Erythroblast (primary cell): Measurements from ENCODE around the gene RNU1-3.
"Not testable (repeated sequence)": the region's sequence is repeated elsewhere in the genome, so short reads cannot be mapped to it uniquely, and the experiment has no call there.

ENCODE experiments used
- DNase-seq, 2 experiments: peaks; one replicate each; lab custom pipeline; 2025; lab: John Stamatoyannopoulos, UW

Gene RNU1-3

DNA sequence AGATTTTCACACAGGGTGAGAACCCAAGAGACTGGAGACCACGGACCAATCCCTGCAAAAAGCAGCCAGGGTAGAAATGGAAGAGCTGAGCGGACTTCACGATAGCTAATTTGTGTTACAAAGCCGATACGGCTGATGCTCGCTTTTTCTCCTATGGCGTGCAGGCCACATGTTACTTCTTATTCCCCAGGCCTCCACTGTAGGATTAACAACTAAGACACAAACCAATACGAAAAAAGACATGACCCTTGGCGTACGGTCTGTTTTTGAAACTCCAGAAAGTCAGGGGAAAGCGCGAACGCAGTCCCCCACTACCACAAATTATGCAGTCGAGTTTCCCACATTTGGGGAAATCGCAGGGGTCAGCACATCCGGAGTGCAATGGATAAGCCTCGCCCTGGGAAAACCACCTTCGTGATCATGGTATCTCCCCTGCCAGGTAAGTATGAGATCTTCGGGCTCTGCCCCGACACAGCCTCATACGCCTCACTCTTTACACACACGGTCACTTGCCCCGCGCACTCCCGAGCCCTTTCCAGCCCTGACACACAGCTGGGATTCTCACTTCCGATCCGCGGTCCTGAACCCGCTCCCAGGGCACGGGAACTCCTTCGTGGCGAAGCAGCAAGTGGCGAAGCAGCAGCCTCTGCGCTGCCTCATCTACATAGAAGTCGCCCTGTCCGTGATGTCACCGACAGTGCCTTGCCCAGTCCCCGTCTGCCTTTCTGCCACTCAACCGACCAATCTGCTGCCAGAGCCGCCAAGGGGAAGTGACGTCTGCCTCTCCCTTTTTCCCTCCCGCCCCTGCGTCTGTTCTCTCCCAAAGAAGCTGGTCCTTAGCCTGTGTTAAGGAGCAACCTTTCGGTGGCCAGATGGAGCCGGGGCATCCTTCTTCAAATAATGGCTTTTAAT is at the start of gene RNU1-3:
Gene RNU1-3 (minus strand): TSS at position 447 of the 912 bp plus-strand sequence.
- DNase-seq: not testable (repeated sequence)

DNA sequence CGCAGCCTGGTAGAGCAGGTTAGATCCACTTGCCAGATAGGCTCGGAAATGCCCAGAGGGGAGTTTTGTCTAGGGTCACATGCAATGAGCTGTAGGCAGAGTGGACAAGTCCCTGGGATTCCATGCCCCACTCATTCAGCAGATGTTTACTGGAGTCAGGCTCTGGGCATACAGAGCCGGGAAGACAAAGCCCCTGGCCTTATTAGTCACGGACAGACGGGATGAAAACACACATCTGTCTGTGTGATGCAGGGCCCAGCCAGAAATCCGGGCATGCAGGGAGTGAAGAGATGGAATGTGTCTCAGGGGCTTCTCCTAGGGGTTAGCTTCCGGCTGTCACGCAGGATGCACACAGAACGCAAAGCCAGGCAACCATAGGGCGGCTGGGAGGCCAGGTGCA is 46.7 kb upstream of the RNU1-3 start:
- DNase-seq: not testable (repeated sequence)

GRCh38 chr1:16712984-16713383 is 46.2 kb upstream of the RNU1-3 start:
- DNase-seq: not testable (repeated sequence)

DNA sequence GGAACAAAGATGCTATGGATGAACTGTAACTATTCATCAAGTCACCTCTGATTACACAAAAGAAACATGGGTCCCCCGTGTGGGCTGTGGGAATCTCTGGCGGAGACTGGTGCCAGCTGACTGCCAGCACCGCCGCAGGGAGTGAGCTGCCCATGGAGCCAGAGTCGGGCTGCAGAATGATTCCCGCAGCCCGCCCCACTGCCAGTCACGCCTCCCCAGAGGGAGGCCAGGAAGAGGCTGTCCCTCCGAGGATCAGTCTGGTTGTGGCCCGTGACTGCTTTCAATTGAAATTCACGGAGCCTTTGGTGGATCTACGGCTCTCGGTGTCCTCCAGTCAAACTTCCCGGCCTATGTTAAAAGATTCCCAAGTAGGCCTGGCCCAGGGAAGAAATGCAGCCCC is 45.8 kb upstream of the RNU1-3 start:
- DNase-seq: not testable (repeated sequence)

GRCh38 chr1:16712131-16712530 is 45.4 kb upstream of the RNU1-3 start:
- not testable (repeated sequence) for DNase-seq

DNA sequence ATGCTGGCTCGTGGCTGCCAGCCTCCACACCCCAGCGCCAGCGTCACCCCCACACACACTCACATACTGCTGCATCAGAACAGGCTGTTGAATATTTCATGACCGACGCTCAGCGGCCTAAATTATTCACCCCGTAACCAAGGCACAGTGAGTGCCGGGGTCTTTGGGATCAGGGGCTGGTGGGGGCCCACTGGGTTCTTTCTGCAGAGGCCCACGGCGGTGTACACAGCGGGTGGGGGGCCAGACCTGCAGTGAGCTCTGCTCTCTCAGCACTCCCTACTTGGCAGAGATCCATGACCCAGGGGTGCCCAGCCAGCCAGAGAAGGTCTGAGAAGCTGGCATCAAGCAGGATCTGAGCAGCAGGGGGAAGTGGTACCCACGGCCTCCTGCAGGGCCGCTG is 43.9 kb upstream of the RNU1-3 start:
- not testable (repeated sequence) for DNase-seq

DNA sequence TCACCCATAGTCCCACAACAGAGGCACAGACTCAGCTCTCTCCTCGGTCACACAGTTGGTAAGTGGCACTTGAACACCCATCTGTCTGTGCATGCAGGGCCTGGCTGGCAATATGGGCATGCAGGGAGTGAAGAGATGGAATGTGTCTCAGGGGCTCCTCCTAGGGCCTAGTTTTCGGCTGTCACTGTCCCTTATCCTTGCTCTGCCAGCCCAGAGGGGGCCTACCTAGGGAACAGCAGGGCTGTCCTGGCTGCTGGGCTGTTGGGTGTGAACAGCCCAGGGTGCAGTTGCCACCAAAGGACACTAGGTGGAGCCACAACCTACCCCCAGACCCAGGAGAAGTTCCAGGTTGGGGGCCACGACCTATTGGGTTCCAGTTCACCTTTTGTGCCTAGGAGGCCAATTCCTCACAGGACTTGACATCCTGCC is 42.9 kb upstream of the RNU1-3 start:
- not testable (repeated sequence) for DNase-seq

- not testable (repeated sequence) for DNase-seq
Measured at GRCh38 chr1:16708704-16709103, 42.0 kb upstream of the RNU1-3 start.

DNA sequence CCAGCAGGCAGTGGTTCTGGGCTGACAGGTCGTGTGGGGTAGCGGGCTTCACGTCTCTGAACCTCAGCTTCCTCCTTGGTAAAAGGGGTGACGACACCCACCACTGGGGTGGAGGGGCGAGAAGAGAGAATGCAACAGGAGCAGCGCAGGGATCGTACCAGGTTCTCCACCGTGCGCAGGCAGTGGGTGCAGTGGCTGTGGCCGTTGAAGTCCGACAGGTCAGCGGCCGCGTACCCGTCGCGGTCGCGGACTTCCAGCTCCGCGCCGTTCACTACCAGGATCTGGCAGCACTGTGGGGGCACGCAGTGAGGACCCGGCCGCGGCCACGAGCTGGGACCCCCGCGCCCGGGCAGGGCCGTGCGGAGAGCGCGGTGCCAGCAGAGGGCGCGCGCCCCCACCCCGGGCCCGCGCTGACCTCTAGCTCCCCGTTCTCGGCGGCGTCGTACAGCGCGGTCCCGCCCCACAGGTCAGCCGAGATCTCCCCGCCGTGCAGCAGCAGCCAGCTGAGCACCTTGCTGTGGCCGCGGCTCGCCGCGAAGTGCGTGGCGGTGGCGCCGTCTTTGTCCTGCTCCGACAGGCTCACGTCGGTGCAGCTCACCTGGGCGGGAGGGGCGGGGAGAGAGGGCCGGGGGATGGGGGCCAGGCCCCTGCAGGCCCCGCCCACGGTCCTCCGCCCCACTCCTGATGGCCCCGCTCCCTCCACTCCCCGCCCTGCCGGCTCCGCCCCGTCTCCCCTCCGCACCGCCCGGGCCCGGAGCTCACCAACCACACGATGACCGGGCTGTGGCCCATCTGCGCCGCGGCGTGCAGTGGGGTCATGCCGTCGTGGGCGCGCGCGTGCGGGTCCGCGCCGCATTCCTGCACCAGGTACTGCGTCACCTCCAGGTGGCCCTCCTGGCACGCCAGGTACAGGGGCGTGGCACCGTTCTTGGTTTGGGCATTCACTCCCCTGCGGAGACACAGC is 40.7 kb upstream of the RNU1-3 start:
- not testable (repeated sequence) for DNase-seq

- not testable (repeated sequence) for DNase-seq
Measured at GRCh38 chr1:16706302-16706701, 39.6 kb upstream of the RNU1-3 start.

- not testable (repeated sequence) for DNase-seq
Measured at GRCh38 chr1:16704502-16705100, 37.9 kb upstream of the RNU1-3 start.

GRCh38 chr1:16704076-16704475 is 37.3 kb upstream of the RNU1-3 start:
- DNase-seq: not testable (repeated sequence)

- DNase-seq: peak; percentile 44 to 61
Measured at GRCh38 chr1:16703602-16704001, 36.9 kb upstream of the RNU1-3 start.

DNA sequence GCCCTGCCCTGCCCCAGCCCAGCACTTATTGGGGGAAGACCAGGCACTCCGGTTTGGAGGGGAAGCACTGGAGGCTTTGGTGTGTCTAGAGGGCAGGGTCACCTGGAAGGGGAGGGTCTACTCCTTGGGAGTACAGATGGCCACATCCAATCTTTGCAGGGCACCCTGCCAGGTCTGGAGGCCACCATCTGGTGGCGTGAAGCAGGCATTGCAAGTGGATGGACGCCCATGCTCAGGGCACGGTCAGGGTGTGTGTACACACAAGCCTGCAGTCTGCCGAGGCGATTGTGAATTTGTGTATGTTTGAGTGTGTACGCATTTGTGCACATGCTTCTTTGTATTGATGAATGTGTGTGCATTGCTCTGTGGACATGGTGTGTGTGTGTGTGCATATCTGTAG is 36.4 kb upstream of the RNU1-3 start:
- not testable (repeated sequence) for DNase-seq

DNA sequence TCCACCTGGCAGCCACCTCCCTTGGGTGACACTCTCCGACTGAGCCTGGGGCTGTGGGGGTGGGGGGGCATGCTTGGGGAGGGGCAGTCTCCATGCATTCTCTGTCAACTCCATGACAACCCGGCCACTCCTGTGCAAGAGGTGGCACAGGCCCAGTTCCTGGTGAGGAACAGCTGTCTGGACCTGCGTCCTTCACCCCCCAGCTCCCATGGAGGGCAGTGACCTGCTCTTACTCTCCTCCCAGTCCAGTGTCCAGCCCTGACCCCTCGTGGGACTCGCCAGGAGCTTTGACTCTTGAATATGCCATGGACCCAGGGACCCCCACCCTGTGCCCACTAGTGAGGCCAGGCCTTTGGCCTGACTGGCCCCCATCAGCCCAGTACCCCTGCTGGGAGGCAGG is 35.5 kb upstream of the RNU1-3 start:
- DNase-seq: not testable (repeated sequence)

DNA sequence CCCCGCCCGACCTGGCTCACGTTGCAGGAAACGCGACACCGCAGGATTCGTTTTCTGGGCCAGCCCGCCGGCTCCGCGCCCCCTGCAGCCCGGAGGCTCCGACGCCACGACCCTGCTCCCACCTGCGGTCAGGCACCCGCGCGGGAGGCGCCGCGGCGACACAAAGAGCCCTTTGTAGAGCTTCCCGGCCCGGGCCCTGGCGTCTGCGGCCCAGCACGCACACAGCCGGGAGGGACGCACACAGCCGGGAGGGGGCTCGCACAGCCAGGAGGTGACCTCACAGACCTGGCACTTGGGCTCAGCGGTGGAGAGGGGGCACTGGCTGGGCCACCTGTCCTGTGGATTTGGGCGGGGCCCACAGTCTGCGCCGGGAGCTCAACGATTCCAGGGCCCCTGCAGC is 34.4 kb upstream of the RNU1-3 start:
- DNase-seq: not testable (repeated sequence)

- not testable (repeated sequence) for DNase-seq
Measured at GRCh38 chr1:16700138-16700895, 33.6 kb upstream of the RNU1-3 start.

DNA sequence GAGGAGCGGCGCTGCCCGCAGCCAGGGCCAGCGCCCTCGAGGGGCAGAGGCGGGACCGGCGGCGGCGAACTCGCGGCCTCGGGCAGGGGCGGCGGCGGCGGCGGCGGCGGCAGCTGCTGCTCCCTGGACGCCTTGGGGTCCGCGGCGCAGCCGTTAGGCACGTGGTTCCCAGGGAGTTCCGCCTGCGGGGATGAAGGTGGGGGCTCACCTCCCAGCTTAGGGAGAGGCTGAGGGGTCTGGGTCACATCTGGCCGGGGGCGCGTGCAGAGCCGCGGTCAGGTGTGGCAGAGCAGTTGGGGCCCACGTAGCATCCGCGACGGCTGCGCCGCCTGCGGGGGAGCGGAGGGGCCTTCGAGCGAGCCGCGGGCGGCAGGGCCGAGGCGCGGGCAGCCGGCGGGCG is 32.7 kb upstream of the RNU1-3 start:
- DNase-seq: not testable (repeated sequence)

DNA sequence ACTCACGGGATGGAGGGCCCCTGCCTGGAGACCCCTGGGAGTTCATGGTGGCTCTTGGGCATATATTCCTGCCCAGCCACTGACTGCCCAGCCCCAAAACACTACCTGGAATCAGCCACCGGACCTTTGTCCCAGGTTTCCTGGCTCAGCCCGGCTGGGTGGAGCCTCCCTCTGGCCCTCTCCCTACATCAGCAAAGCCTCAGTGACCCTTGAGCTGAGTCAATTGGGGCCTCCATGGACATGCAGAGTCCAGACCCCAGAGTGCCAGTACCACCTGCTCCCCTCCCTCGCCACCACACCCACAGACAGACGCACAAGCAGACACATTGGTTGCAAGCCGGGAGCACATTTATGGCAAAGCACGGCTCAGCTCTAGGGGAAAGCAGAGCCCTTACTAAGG is 30.4 kb upstream of the RNU1-3 start:
- DNase-seq: not testable (repeated sequence)

DNA sequence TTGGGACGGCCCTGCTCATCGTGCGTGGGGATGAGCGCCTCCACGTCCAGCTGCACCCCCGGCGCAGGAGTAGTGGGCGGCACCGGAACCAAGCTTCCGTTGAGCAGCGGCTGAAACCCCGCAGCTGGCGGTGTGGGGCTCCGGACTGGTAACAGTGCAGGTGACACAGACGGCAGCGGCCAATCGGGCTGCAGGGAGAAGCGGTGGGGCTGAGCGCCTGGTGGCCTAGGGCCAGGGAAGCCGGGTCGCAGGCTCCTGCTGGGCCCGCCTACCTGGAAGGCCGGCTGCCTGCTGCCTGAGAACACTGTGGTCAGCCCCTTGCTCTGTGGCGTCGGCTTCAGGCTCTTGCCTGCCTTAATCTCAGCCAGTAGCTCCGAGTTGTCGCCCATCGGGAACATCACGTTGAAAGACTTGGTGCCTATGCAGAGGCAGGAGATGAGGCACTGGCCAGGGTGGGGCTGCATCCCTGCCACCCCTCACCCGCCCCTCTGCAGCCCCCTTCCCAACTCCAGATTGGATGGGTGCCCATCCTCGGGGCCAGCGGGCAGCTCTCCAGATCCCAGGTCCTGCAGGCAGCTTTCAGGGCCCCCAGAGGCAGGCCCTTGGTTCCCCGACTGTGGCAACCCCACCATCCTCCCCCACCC is 29.9 kb upstream of the RNU1-3 start:
- DNase-seq: not testable (repeated sequence)
